HepG2 (cell line): Measurements from ENCODE around the gene ENTPD2. TPM values are rescaled to one million over a fixed set of nuclear protein-coding genes. Genes with fewer than 3 reads are reported as not detected.

Experiments
- CC2D1A ChIP-seq: sonication (generic); formaldehyde crosslinking; IDR thresholded peaks from 2 replicates; pipeline ENCODE4 v1.8.1; 2023; ENCODE audit warnings: mild to moderate bottlenecking, missing genetic modification reagents
- FOXA1 ChIP-seq, 2 experiments: fragments of 450-650 bp in 1 of 2; sonication (generic) in 1 of 2; formaldehyde crosslinking in 1 of 2; IDR thresholded peaks; 2 replicates each; pipeline versions ENCODE4 v1.4.0 to v1.6.1; 2016 to 2020; ENCODE audit warnings: missing genetic modification reagents in 1 of 2
- IKZF4 ChIP-seq: sonication (generic); formaldehyde crosslinking; IDR thresholded peaks from 2 replicates; pipeline ENCODE4 v1.5.1; 2020; ENCODE audit warnings: borderline replicate concordance, mild to moderate bottlenecking, low read depth, missing genetic modification reagents; ENCODE audit errors: not compliant biosample characterization
- MTA1 ChIP-seq: sonication (generic); formaldehyde crosslinking; IDR thresholded peaks from 2 replicates; pipeline ENCODE4 v1.4.0; 2020; ENCODE audit warnings: missing genetic modification reagents, mild to moderate bottlenecking, borderline replicate concordance
- NR2F1 ChIP-seq, 2 experiments: fragments of 450-650 bp in 1 of 2; formaldehyde crosslinking in 1 of 2; IDR thresholded peaks; 2 replicates each; pipeline versions ENCODE4 v1.5.0 to v1.6.1; 2016 to 2020; ENCODE audit warnings: mild to moderate bottlenecking in 1 of 2, missing compliant biosample characterization in 1 of 2, missing genetic modification reagents in 1 of 2, moderate library complexity in 1 of 2
- RAD21 ChIP-seq: fragments of 450-650 bp; formaldehyde crosslinking; IDR thresholded peaks from 2 replicates; pipeline ENCODE4 v1.5.0; 2020; ENCODE audit warnings: mild to moderate bottlenecking
- RELA ChIP-seq: sonication (generic); formaldehyde crosslinking; IDR thresholded peaks from 2 replicates; pipeline ENCODE4 v1.4.0; 2020; ENCODE audit warnings: missing genetic modification reagents
- RORA ChIP-seq: sonication (generic); formaldehyde crosslinking; IDR thresholded peaks from 2 replicates; pipeline ENCODE4 v1.5.0; 2020; ENCODE audit warnings: mild to moderate bottlenecking, missing genetic modification reagents, moderate library complexity
- SRSF9 ChIP-seq: fragments of 200-400 bp; formaldehyde crosslinking; IDR thresholded peaks from 2 replicates; pipeline ENCODE4 v1.6.1; 2018; ENCODE audit warnings: borderline replicate concordance, mild to moderate bottlenecking, low read depth, low read length; ENCODE audit not compliant: insufficient read depth, poor library complexity, severe bottlenecking
- YEATS2 ChIP-seq: sonication (generic); formaldehyde crosslinking; IDR thresholded peaks from 2 replicates; pipeline ENCODE4 v1.4.0; 2020; ENCODE audit warnings: missing genetic modification reagents, borderline replicate concordance
- ZBTB44 ChIP-seq: sonication (generic); formaldehyde crosslinking; IDR thresholded peaks from 2 replicates; pipeline ENCODE4 v1.4.0; 2020; ENCODE audit warnings: missing genetic modification reagents
- ZKSCAN5 ChIP-seq: sonication (generic); formaldehyde crosslinking; IDR thresholded peaks from 2 replicates; pipeline ENCODE4 v1.5.1; 2020; ENCODE audit warnings: mild to moderate bottlenecking, missing genetic modification reagents
- ZNF138 ChIP-seq: sonication (generic); formaldehyde crosslinking; IDR thresholded peaks from 2 replicates; pipeline ENCODE4 v1.5.0; 2020; ENCODE audit warnings: mild to moderate bottlenecking, low read depth, missing genetic modification reagents
- ZNF33B ChIP-seq: sonication (generic); formaldehyde crosslinking; IDR thresholded peaks from 2 replicates; pipeline ENCODE4 v1.5.1; 2020; ENCODE audit warnings: mild to moderate bottlenecking, missing genetic modification reagents
- ZNF382 ChIP-seq: sonication (generic); formaldehyde crosslinking; IDR thresholded peaks from 2 replicates; pipeline ENCODE4 v1.5.0; 2020; ENCODE audit warnings: missing genetic modification reagents, mild to moderate bottlenecking, borderline replicate concordance
- ZNF737 ChIP-seq: sonication (generic); formaldehyde crosslinking; IDR thresholded peaks from 2 replicates; pipeline ENCODE4 v1.5.0; 2020; ENCODE audit warnings: missing genetic modification reagents, mild to moderate bottlenecking, borderline replicate concordance
- polyA plus RNA-seq, 8 experiments: library from polyadenylated mRNA; depleted of rRNA in 3 of 8; stranded (reverse) in 7 of 8; unstranded in 1 of 8; fragments of >200 nt; fragmentation: Illumina TruSeq in 4 of 8; extraction: Trizol in 4 of 8; gene quantifications; 2 replicates each; pipeline versions ENCODE4 v1.2.1 to v1.2.3, GENCODE V29; 2011 to 2016; ENCODE audit warnings: low read depth in 4 of 8, missing spikeins in 1 of 8, mixed read lengths in 1 of 8; ENCODE audit not compliant: insufficient read depth in 1 of 8
- total RNA-seq, 5 experiments: library from RNA; depleted of rRNA; stranded (reverse); fragments of >200 nt; fragmentation: Illumina TruSeq; extraction: Trizol; gene quantifications; 2 replicates each; pipeline ENCODE4 v1.2.3, GENCODE V29; 2016; ENCODE audit warnings: low read depth in 1 of 5
- TF ChIP-seq, protein P1 (sequence below): sonication (generic); formaldehyde crosslinking; IDR thresholded peaks from 2 replicates; pipeline ENCODE4 v1.9.0; 2021; ENCODE audit warnings: missing genetic modification reagents, borderline replicate concordance
- TF ChIP-seq, protein P2 (sequence below): sonication (generic); formaldehyde crosslinking; IDR thresholded peaks from 2 replicates; pipeline ENCODE4 v1.5.0; 2020; ENCODE audit warnings: mild to moderate bottlenecking, missing genetic modification reagents, borderline replicate concordance

The ENTPD2 gene
- total and polyA plus RNA-seq, 2 of the 13 experiments (the other 11 are each of a cell fraction or from before 2014, with no cell fraction given) = 0.95 to 3.2 TPM

- no peak for TF ChIP-seq NR2F1 (CRISPR knock-in tag; IDR thresholded peaks at IDR 0.05)
- TF ChIP-seq, protein P1, sequence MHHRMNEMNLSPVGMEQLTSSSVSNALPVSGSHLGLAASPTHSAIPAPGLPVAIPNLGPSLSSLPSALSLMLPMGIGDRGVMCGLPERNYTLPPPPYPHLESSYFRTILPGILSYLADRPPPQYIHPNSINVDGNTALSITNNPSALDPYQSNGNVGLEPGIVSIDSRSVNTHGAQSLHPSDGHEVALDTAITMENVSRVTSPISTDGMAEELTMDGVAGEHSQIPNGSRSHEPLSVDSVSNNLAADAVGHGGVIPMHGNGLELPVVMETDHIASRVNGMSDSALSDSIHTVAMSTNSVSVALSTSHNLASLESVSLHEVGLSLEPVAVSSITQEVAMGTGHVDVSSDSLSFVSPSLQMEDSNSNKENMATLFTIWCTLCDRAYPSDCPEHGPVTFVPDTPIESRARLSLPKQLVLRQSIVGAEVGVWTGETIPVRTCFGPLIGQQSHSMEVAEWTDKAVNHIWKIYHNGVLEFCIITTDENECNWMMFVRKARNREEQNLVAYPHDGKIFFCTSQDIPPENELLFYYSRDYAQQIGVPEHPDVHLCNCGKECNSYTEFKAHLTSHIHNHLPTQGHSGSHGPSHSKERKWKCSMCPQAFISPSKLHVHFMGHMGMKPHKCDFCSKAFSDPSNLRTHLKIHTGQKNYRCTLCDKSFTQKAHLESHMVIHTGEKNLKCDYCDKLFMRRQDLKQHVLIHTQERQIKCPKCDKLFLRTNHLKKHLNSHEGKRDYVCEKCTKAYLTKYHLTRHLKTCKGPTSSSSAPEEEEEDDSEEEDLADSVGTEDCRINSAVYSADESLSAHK (CRISPR knock-in tag) = no peak
- TF ChIP-seq SRSF9 = no peak
- no peak for TF ChIP-seq FOXA1 (IDR thresholded peaks at IDR 0.05)
- TF ChIP-seq FOXA1 (CRISPR knock-in tag; IDR thresholded peaks at IDR 0.05) = no peak
- no peak for TF ChIP-seq RELA (CRISPR knock-in tag)
- TF ChIP-seq ZNF138 (CRISPR knock-in tag) = 0 out of 2 replicates have a peak, but pooled peaks have one; percentile 67
- TF ChIP-seq ZNF737 = no peak
- no peak for TF ChIP-seq ZNF382 (CRISPR knock-in tag)
- peak; percentile 68; the same call in 1 of the 2 replicates for TF ChIP-seq MTA1 (CRISPR knock-in tag)
- no peak for TF ChIP-seq ZBTB44 (CRISPR knock-in tag)
- no peak; the same call in 1 of the 2 replicates for TF ChIP-seq YEATS2
- TF ChIP-seq CC2D1A (CRISPR knock-in tag) = no peak
- TF ChIP-seq, protein P2, sequence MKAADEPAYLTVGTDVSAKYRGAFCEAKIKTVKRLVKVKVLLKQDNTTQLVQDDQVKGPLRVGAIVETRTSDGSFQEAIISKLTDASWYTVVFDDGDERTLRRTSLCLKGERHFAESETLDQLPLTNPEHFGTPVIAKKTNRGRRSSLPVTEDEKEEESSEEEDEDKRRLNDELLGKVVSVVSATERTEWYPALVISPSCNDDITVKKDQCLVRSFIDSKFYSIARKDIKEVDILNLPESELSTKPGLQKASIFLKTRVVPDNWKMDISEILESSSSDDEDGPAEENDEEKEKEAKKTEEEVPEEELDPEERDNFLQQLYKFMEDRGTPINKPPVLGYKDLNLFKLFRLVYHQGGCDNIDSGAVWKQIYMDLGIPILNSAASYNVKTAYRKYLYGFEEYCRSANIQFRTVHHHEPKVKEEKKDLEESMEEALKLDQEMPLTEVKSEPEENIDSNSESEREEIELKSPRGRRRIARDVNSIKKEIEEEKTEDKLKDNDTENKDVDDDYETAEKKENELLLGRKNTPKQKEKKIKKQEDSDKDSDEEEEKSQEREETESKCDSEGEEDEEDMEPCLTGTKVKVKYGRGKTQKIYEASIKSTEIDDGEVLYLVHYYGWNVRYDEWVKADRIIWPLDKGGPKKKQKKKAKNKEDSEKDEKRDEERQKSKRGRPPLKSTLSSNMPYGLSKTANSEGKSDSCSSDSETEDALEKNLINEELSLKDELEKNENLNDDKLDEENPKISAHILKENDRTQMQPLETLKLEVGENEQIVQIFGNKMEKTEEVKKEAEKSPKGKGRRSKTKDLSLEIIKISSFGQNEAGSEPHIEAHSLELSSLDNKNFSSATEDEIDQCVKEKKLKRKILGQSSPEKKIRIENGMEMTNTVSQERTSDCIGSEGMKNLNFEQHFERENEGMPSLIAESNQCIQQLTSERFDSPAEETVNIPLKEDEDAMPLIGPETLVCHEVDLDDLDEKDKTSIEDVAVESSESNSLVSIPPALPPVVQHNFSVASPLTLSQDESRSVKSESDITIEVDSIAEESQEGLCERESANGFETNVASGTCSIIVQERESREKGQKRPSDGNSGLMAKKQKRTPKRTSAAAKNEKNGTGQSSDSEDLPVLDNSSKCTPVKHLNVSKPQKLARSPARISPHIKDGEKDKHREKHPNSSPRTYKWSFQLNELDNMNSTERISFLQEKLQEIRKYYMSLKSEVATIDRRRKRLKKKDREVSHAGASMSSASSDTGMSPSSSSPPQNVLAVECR = peak; percentile 70; the same call in 1 of the 2 replicates
- no peak for TF ChIP-seq ZNF33B
- TF ChIP-seq RORA (CRISPR knock-in tag) = no peak
- TF ChIP-seq IKZF4 (CRISPR knock-in tag) = no peak
- no peak for TF ChIP-seq ZKSCAN5 (CRISPR knock-in tag)
- TF ChIP-seq RAD21 (CRISPR knock-in tag) = no peak
Measured at GRCh38 chr9:137055385-137056364, 1.8 kb upstream of the ENTPD2 start (continued).
